ENCODE data around the gene ZNF829. TPM values are rescaled to one million over a fixed set of nuclear protein-coding genes. Genes with fewer than 3 reads are reported as not detected.
A peak's percentile ranks its signal among the peaks of the same experiment; 100 is the strongest.

Gene ZNF829
- total RNA-seq, 4 donors from 2014 or later = 3.0 to 3.8 (median 3.4) TPM

DNA sequence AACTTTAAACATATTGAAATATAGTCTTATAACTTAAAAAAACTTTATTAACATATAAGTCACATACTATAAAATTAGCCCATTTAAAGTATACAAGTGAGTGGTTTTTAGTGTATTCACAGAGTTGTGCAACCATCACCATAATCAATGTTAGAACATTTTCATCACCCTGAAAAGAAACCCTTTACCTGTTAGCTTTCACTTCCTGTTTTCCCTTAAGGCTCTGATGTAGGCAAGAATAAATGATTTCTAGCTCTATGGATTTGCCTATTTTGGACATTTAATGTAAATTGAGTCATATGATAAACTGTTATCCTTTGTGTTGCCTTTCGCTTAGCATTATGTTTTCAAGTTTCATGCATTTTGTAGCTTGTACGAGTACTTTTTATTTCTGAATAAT, 15.6 kb upstream of the ZNF829 start:
- intact Hi-C loops (cut with DNase I; ENCODE audit: low total_unique reads) = no loop called here
- no peak overlapping the region for H3K4me3 ChIP-seq (ENCODE audit: low read depth, poor library complexity, severe bottlenecking)
- TF ChIP-seq, protein P1, sequence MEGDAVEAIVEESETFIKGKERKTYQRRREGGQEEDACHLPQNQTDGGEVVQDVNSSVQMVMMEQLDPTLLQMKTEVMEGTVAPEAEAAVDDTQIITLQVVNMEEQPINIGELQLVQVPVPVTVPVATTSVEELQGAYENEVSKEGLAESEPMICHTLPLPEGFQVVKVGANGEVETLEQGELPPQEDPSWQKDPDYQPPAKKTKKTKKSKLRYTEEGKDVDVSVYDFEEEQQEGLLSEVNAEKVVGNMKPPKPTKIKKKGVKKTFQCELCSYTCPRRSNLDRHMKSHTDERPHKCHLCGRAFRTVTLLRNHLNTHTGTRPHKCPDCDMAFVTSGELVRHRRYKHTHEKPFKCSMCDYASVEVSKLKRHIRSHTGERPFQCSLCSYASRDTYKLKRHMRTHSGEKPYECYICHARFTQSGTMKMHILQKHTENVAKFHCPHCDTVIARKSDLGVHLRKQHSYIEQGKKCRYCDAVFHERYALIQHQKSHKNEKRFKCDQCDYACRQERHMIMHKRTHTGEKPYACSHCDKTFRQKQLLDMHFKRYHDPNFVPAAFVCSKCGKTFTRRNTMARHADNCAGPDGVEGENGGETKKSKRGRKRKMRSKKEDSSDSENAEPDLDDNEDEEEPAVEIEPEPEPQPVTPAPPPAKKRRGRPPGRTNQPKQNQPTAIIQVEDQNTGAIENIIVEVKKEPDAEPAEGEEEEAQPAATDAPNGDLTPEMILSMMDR (IDR thresholded peaks at IDR 0.05) = no peak
- TF ChIP-seq POLR2A (IDR thresholded peaks at IDR 0.05) = no peak
- 96 to 100% methylated on average over 2 of the region's 2 CpGs for WGBS, 2 donors
- DNase-seq (ENCODE audit: low spot score in 2 of 2) = no peak

DNA sequence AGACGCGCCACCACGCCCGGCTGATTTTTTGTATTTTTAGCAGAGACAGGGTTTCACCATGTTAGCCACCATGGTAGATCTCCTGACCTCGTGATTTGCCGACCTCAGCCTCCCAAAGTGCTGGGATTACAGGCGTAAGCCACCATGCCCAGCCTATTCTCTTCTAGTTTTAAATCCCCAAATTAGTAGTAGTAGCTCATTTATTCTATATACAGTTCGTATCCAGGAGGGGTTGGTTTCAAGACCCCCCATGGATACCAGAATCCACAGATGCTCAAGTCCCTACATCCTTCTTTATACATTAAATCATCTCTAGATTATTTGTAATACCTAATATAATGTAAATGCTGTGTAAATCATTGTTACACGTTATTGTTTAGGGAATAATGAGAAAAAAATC, 2.0 kb upstream of the ZNF829 start:
- 97 to 98% methylated on average over 9 of the region's 9 CpGs for WGBS, 2 donors
- H3K4me3 ChIP-seq (ENCODE audit: low read depth, poor library complexity, severe bottlenecking) = no peak overlapping the region
- no peak for TF ChIP-seq POLR2A (IDR thresholded peaks at IDR 0.05)
- TF ChIP-seq, protein P1 (IDR thresholded peaks at IDR 0.05) = no peak
- intact Hi-C loops (cut with DNase I; ENCODE audit: low total_unique reads) = no loop called here
- DNase-seq (ENCODE audit: low spot score in 2 of 2) = no peak

GRCh38 chr19:36916991-36917390, 900 bp upstream of the ZNF829 start:
- WGBS, 2 donors = 32 to 36% methylated on average over 7 of the region's 7 CpGs
- TF ChIP-seq POLR2A (IDR thresholded peaks at IDR 0.05) = no peak
- TF ChIP-seq, protein P1 (IDR thresholded peaks at IDR 0.05) = no peak
- H3K4me3 ChIP-seq (ENCODE audit: low read depth, poor library complexity, severe bottlenecking) = peak overlapping the region; percentile 72
- DNase-seq (ENCODE audit: low spot score in 2 of 2) = no peak
- intact Hi-C loops (cut with DNase I; ENCODE audit: low total_unique reads) = no loop called here

- WGBS, 2 donors = 72 to 97% methylated on average over 4 of the region's 4 CpGs
- H3K4me3 ChIP-seq (ENCODE audit: low read depth, poor library complexity, severe bottlenecking) = no peak overlapping the region
- TF ChIP-seq POLR2A (IDR thresholded peaks at IDR 0.05) = no peak
- TF ChIP-seq, protein P1 (IDR thresholded peaks at IDR 0.05) = no peak
- no peak for DNase-seq (ENCODE audit: low spot score in 2 of 2)
- intact Hi-C loops (cut with DNase I; ENCODE audit: low total_unique reads) = no loop called here
Measured at GRCh38 chr19:36898422-36898821, 17.7 kb downstream of the ZNF829 start.

- no peak for DNase-seq (ENCODE audit: low spot score in 2 of 2)
Measured at GRCh38 chr19:36894849-36895383, 21.2 kb downstream of the ZNF829 start.

More at GRCh38 chr19:36894849-36895383, 21.2 kb downstream of the ZNF829 start:
- intact Hi-C loops (cut with DNase I; ENCODE audit: low total_unique reads) = no loop called here
- no peak overlapping the region for H3K4me3 ChIP-seq (ENCODE audit: low read depth, poor library complexity, severe bottlenecking)
- TF ChIP-seq, protein P1 (IDR thresholded peaks at IDR 0.05) = no peak
- no peak for TF ChIP-seq POLR2A (IDR thresholded peaks at IDR 0.05)
- WGBS, 2 donors = 95% methylated on average over 2 of the region's 2 CpGs
